Neuronal stem cell (in vitro differentiated cells): ENCODE results near the gene STK32B.

Source experiments
- DNase-seq: peaks from one replicate; pipeline ENCODE4 v3.0.0-alpha.2; 2013; ENCODE audit warnings: low spot score
- H2AFZ ChIP-seq: one replicate; pipeline ENCODE4 v1.6.1; 2013; ENCODE audit warnings: mild to moderate bottlenecking, low read length, inconsistent platforms
- H2AK5ac ChIP-seq: 2 replicates; pipeline ENCODE4 v1.6.1; 2013; ENCODE audit warnings: low read depth, mild to moderate bottlenecking, inconsistent platforms, low read length, moderate library complexity, mixed read lengths
- H2BK120ac ChIP-seq: 2 replicates; pipeline ENCODE4 v1.6.1; 2013; ENCODE audit warnings: low read depth, mild to moderate bottlenecking, inconsistent platforms, low read length, moderate library complexity, mixed read lengths
- H2BK12ac ChIP-seq: one replicate; pipeline ENCODE4 v1.6.1; 2013; ENCODE audit warnings: low read length, inconsistent platforms
- H2BK15ac ChIP-seq: 2 replicates; pipeline ENCODE4 v1.6.1; 2013; ENCODE audit warnings: mild to moderate bottlenecking, low read length, inconsistent platforms, mixed read lengths
- H2BK5ac ChIP-seq: one replicate; pipeline ENCODE4 v1.6.1; 2013; ENCODE audit warnings: inconsistent platforms, mild to moderate bottlenecking, low read length, moderate library complexity
- H3K14ac ChIP-seq: one replicate; pipeline ENCODE4 v1.6.1; 2013; ENCODE audit warnings: low read length, inconsistent platforms
- H3K18ac ChIP-seq: 2 replicates; pipeline ENCODE4 v1.6.1; 2013; ENCODE audit warnings: low read length, inconsistent platforms
- H3K23ac ChIP-seq: 2 replicates; pipeline ENCODE4 v1.6.1; 2013; ENCODE audit warnings: low read depth, mild to moderate bottlenecking, mixed read lengths, low read length, inconsistent platforms; ENCODE audit not compliant: poor library complexity
- H3K27ac ChIP-seq: replicated peaks from 3 replicates; pipeline ENCODE4 v1.5.1; 2013; ENCODE audit warnings: low read length, inconsistent platforms
- H3K27me3 ChIP-seq, 3 experiments: 2 replicates each; pipeline ENCODE4 v1.6.1; 2013; ENCODE audit warnings: low read length in 3 of 3, mild to moderate bottlenecking in 2 of 3, inconsistent platforms in 1 of 3, low read depth in 1 of 3, mixed read lengths in 1 of 3, moderate library complexity in 1 of 3; ENCODE audit not compliant: control insufficient read depth in 3 of 3, insufficient read depth in 3 of 3
- H3K36me3 ChIP-seq, 2 donors: replicated peaks in 1 of 2; 2 replicates each; pipeline ENCODE4 v1.6.1; 2013; ENCODE audit warnings: low read length in 2 of 2; ENCODE audit not compliant: control insufficient read depth in 2 of 2, insufficient read depth in 2 of 2
- H3K4ac ChIP-seq: 2 replicates; pipeline ENCODE4 v1.6.1; 2013; ENCODE audit warnings: inconsistent platforms, mild to moderate bottlenecking, low read length, moderate library complexity
- H3K4me1 ChIP-seq, 2 donors: 1 replicate in 1 of 2; 2 replicates in 1 of 2; pipeline ENCODE4 v1.6.1; 2013; ENCODE audit warnings: low read length in 2 of 2, low read depth in 1 of 2; ENCODE audit not compliant: control insufficient read depth in 2 of 2, insufficient read depth in 1 of 2
- H3K4me2 ChIP-seq: one replicate; pipeline ENCODE4 v1.6.1; 2013; ENCODE audit warnings: mild to moderate bottlenecking, low read length, inconsistent platforms; ENCODE audit not compliant: insufficient read depth, poor library complexity, severe bottlenecking
- H3K4me3 ChIP-seq, 2 donors: 2 replicates each; pipeline ENCODE4 v1.5.1; 2013; ENCODE audit warnings: low read length in 2 of 2, mild to moderate bottlenecking in 2 of 2, inconsistent platforms in 1 of 2, moderate library complexity in 1 of 2
- H3K79me1 ChIP-seq: one replicate; pipeline ENCODE4 v1.6.1; 2013; ENCODE audit warnings: low read depth, mild to moderate bottlenecking, inconsistent platforms, low read length, moderate library complexity
- H3K9ac ChIP-seq: one replicate; pipeline ENCODE4 v1.6.1; 2013; ENCODE audit warnings: mild to moderate bottlenecking, low read depth, low read length, inconsistent platforms; ENCODE audit not compliant: poor library complexity
- H3K9me3 ChIP-seq, 2 donors: replicated peaks in 1 of 2; 2 replicates each; pipeline versions ENCODE3 to v1.6.1; 2013; ENCODE audit warnings: low read length in 2 of 2, mild to moderate bottlenecking in 2 of 2, inconsistent platforms in 1 of 2, low read depth in 1 of 2, mixed read lengths in 1 of 2, moderate library complexity in 1 of 2; ENCODE audit not compliant: control insufficient read depth in 2 of 2, insufficient read depth in 1 of 2
- H4K8ac ChIP-seq: one replicate; pipeline ENCODE4 v1.6.1; 2013; ENCODE audit warnings: low read depth, mild to moderate bottlenecking, inconsistent platforms, low read length, moderate library complexity
- H4K91ac ChIP-seq: one replicate; pipeline ENCODE4 v1.6.1; 2013; ENCODE audit warnings: low read length, low read depth, mild to moderate bottlenecking, inconsistent platforms; ENCODE audit not compliant: poor library complexity
- WGBS, 2 donors: extraction: QIAGEN DNeasy Blood & Tissue Kit; methylation state at CpG; one replicate each; pipeline ENCODE4 v1.1.7; 2013; ENCODE audit warnings: missing lambda C conversion rate in 2 of 2, mixed read lengths in 1 of 2; ENCODE audit not compliant: insufficient read length in 2 of 2, insufficient replicate concordance in 1 of 2; ENCODE audit errors: extremely low coverage in 2 of 2; 5-methylcytosine and 5-hydroxymethylcytosine counted together

The STK32B gene

DNA sequence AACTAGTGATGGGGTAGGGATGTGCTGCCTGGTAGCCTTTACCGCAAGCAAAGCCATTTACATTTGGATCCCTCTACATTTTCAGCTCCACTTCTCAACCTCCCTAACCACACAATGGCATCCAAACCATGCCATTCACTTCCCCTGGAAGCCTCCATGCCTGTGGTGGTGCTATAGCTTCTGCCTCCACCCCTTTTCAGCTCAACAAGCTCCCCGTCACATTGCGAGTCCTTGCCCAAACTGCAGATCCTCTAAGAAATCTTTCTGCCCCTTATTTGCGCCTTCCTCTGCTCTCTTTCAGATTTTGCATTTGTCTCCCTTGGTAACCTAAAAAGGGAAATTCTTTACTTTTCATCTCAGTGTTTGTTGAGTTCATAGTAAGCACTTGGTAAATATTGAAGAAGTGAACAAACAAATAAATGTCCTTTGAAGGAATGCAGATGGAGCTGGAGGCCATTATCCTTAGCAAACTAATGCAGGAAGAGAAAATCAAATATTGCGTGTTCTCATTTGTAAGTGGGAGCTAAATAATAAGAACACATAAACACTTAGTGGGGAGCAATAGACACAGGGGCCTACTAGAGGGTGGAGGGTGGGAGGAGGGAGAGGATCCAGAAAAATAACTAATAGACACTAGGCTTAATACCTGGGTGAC lies 38.9 kb upstream of the STK32B start:
- H2BK15ac ChIP-seq = no peak overlapping the region
- no peaks in the 10 kb centered on the region for H3K79me1 ChIP-seq
- no peak overlapping the region for H2AK5ac ChIP-seq
- H2BK5ac ChIP-seq = no peak overlapping the region
- no CpG with 5 or more reads among the region's 5 CpGs for WGBS, 2 donors
- no peak overlapping the region for H3K27ac ChIP-seq
- no peak for DNase-seq
- H3K9ac ChIP-seq = no peak overlapping the region
- H3K23ac ChIP-seq = no peak overlapping the region
- H3K4me3 ChIP-seq = no peak overlapping the region
- H3K27me3 ChIP-seq = no peaks in the 10 kb centered on the region
- no peaks in the 10 kb centered on the region for H3K9me3 ChIP-seq
- H3K4me2 ChIP-seq = no peak overlapping the region
- H3K4me1 ChIP-seq = no peaks in the 10 kb centered on the region
- no peaks in the 10 kb centered on the region for H3K36me3 ChIP-seq
- H4K91ac ChIP-seq = no peak overlapping the region
- no peak overlapping the region for H4K8ac ChIP-seq
- H3K4ac ChIP-seq = no peak overlapping the region
- H2AFZ ChIP-seq = no peak overlapping the region
- no peak overlapping the region for H3K14ac ChIP-seq
- H2BK12ac ChIP-seq = no peak overlapping the region
- H2BK120ac ChIP-seq = no peak overlapping the region
- H3K18ac ChIP-seq = no peak overlapping the region

DNA sequence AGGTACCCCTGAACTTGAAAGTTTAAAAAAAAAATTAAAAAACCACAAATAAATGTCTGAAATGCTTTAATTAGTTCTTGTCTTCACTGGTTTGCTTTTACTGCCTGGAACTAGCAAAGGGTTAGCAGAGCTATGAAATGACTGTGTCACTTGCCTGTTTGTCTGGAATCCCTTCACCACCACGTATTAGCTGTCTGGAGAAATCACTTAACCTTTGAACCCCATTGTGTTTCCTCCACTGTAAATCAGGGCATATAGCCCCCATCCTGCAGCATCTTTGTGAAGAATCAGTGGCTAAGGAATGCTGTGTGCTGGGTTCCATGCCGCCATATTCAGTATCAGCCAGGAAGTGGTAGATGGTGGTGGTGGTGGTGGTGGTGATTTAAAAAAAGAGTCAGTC lies 38.3 kb upstream of the STK32B start:
- Histone ChIP-seq H3K79me1 (no peaks in the 10 kb centered on the region), H2BK12ac (no peak overlapping the region), H3K18ac (no peak overlapping the region), H4K8ac (no peak overlapping the region), H2BK120ac (no peak overlapping the region), H3K27ac (no peak overlapping the region), H4K91ac (no peak overlapping the region), H3K4me1 (no peaks in the 10 kb centered on the region), H3K9ac (no peak overlapping the region), H3K23ac (no peak overlapping the region), H2AFZ (no peak overlapping the region), H3K9me3 (no peaks in the 10 kb centered on the region), H3K14ac (no peak overlapping the region), H3K27me3 (peaks cover 0 to 2% (median 0%) of the 10 kb centered on the region in 3 experiments), H2BK15ac (no peak overlapping the region), H2AK5ac (no peak overlapping the region), H2BK5ac (no peak overlapping the region), H3K36me3 (no peaks in the 10 kb centered on the region), H3K4me3 (no peak overlapping the region), H3K4ac (no peak overlapping the region), H3K4me2 (no peak overlapping the region)
- DNase-seq = no peak
- no CpG with 5 or more reads among the region's 2 CpGs for WGBS, 2 donors

DNA sequence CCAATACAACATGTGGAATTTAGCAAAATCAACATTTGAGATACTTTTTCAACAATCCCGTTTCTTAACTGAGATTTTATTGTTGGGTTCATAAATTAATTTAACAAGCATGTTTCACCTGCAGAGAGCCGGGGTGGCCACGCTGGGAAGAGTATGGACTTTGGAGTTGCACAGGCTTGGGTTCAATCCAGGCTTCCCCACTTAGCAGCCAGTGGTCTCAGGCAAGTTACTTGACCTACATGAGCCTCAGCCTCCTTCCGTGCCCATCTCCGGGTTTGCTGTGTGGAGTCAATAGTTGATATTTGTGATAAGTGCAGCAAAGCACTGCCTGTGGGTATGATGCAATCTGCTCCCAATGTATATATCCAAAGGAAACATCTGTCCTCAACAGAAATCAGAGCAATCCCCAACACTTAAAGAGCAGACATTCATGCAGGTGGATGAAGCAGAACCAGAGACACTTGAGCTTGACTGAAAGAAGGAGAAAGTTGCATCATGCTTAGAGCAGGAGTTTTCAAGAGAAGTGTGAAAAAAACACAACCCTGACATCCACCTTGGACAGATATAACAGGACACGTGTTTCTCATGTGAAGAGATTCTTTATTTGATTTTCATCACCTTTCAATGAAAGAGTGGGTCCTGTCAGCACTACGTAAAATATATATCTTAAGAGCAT lies 37.1 kb upstream of the STK32B start:
- no peak overlapping the region for H3K4me3 ChIP-seq
- H3K23ac ChIP-seq = no peak overlapping the region
- no peak overlapping the region for H3K27ac ChIP-seq
- no peak for DNase-seq
- H3K4ac ChIP-seq = no peak overlapping the region
- H3K18ac ChIP-seq = no peak overlapping the region
- no peak overlapping the region for H2AFZ ChIP-seq
- no peak overlapping the region for H3K14ac ChIP-seq
- no peak overlapping the region for H2AK5ac ChIP-seq
- no peak overlapping the region for H2BK120ac ChIP-seq
- no peak overlapping the region for H2BK15ac ChIP-seq
- H4K8ac ChIP-seq = no peak overlapping the region
- H3K9ac ChIP-seq = no peak overlapping the region
- no peak overlapping the region for H4K91ac ChIP-seq
- H3K4me1 ChIP-seq = peaks cover 0 to 3% of the 10 kb centered on the region in 2 donors
- no peak overlapping the region for H2BK5ac ChIP-seq
- no peaks in the 10 kb centered on the region for H3K79me1 ChIP-seq
- H3K36me3 ChIP-seq = no peaks in the 10 kb centered on the region
- no peak overlapping the region for H3K4me2 ChIP-seq
- no CpG with 5 or more reads among the region's 7 CpGs for WGBS, 2 donors
- no peaks in the 10 kb centered on the region for H3K9me3 ChIP-seq
- peaks cover 0 to 4% (median 3%) of the 10 kb centered on the region in 3 experiments for H3K27me3 ChIP-seq
- no peak overlapping the region for H2BK12ac ChIP-seq

DNA sequence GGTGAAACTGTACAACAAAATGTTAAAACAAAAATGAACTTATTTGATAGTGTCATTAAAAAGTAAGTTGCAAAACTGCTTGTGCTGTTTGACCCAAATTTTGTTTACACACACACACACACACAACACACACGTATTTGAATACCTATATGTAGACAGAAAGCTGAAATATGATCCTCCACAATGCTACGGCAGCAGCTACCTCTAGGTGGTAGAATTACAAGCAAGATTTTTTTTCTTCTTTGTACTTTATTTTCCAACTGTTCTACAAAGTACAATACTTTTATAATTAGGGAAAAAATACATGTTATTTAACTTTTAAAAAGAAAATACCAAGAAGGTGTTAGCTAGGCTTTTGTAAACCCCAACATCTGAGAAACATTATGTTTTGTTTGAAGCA lies 33.2 kb upstream of the STK32B start:
- Histone ChIP-seq H2AFZ (no peak overlapping the region), H2BK5ac (no peak overlapping the region), H4K8ac (no peak overlapping the region), H2BK12ac (no peak overlapping the region), H2AK5ac (no peak overlapping the region), H4K91ac (no peak overlapping the region), H2BK15ac (no peak overlapping the region), H3K4me2 (no peak overlapping the region), H2BK120ac (no peak overlapping the region), H3K9ac (no peak overlapping the region), H3K36me3 (no peaks in the 10 kb centered on the region), H3K4ac (no peak overlapping the region), H3K27me3 (peaks cover 0 to 4% (median 3%) of the 10 kb centered on the region in 3 experiments), H3K4me3 (no peak overlapping the region), H3K79me1 (no peaks in the 10 kb centered on the region), H3K23ac (no peak overlapping the region), H3K9me3 (no peaks in the 10 kb centered on the region), H3K14ac (no peak overlapping the region), H3K27ac (no peak overlapping the region), H3K18ac (no peak overlapping the region), H3K4me1 (peaks cover 0 to 7% of the 10 kb centered on the region in 2 donors)
- WGBS, 2 donors = no CpG with 5 or more reads among the region's 2 CpGs
- no peak for DNase-seq
